GM12865 (cell line): Measurements from ENCODE around the gene TIFAB.

ENCODE experiments used
- DNase-seq: peaks from one replicate; pipeline ENCODE4 v3.0.0; 2010; ENCODE audit warnings: low read depth
- H3K4me3 ChIP-seq: 2 replicates; pipeline ENCODE4 v1.5.1; 2011; ENCODE audit warnings: mild to moderate bottlenecking, low read depth, low read length, control low read depth
- CTCF ChIP-seq: IDR thresholded peaks from 2 replicates; pipeline ENCODE4 v1.5.1; 2011; ENCODE audit warnings: low read length, control low read depth, low read depth, inconsistent platforms; ENCODE audit not compliant: insufficient read depth; ENCODE audit errors: missing control alignments

Gene TIFAB

GRCh38 chr5:135472141-135472540 is 20.0 kb upstream of the TIFAB start:
- no peak for TF ChIP-seq CTCF
- no peak for DNase-seq
- no peak overlapping the region for H3K4me3 ChIP-seq

GRCh38 chr5:135471726-135472125 is 19.6 kb upstream of the TIFAB start:
- no peak for DNase-seq
- no peak overlapping the region for H3K4me3 ChIP-seq
- TF ChIP-seq CTCF = no peak

GRCh38 chr5:135469911-135470310 is 17.8 kb upstream of the TIFAB start:
- TF ChIP-seq CTCF = no peak
- DNase-seq = no peak
- no peak overlapping the region for H3K4me3 ChIP-seq

- no peak overlapping the region for H3K4me3 ChIP-seq
- no peak for TF ChIP-seq CTCF
- DNase-seq = no peak
Observed at GRCh38 chr5:135468541-135468940, 16.4 kb upstream of the TIFAB start.

GRCh38 chr5:135467871-135468485 is 15.8 kb upstream of the TIFAB start:
- TF ChIP-seq CTCF = no peak
- no peak for DNase-seq
- H3K4me3 ChIP-seq = no peak overlapping the region

- no peak for DNase-seq
- H3K4me3 ChIP-seq = no peak overlapping the region
- TF ChIP-seq CTCF = no peak
Observed at GRCh38 chr5:135467051-135467625, 15.0 kb upstream of the TIFAB start.
